ENCODE measurements around the gene NEBL.

DNA sequence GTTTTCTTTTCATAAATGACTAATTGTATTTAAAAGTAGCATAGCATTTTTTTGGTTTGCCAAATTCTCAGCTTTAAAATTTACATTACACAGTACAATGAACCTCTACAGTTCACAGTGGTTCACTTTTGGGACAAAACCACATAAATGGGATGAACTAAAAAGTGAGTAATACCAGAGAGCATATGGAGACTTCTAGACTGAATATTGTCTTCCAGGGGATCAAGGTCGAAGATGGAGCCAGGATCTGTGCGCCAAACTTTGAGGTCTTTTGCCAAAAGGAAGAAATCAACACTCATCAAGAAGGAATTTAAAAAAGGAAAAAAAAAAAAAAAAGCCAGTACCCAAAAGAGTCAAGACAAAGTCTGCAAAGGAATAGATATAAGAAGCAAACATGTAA lies 87.5 kb downstream of the NEBL start:
- TF ChIP-seq GATA2 (IDR thresholded peaks at IDR 0.05; ENCODE audit: low read depth, low read length) (no peak), GATA3 (IDR thresholded peaks at IDR 0.05; ENCODE audit: low read depth, low read length) (no peak)
